IPS DF 6.9 (cell line): Measurements from ENCODE around the gene GATA2.

Experiments used
- DNase-seq: peaks from one replicate; pipeline ENCODE4 v3.0.0-alpha.2; 2013; ENCODE audit warnings: low read depth, low spot score
- H3K27ac ChIP-seq: one replicate; pipeline ENCODE4 v1.5.1; 2013; ENCODE audit warnings: low read length, control low read depth
- H3K27me3 ChIP-seq: 2 replicates; pipeline ENCODE4 v1.6.1; 2013; ENCODE audit warnings: mild to moderate bottlenecking, low read length; ENCODE audit not compliant: control insufficient read depth, insufficient read depth
- H3K36me3 ChIP-seq: 2 replicates; pipeline ENCODE4 v1.6.1; 2013; ENCODE audit warnings: low read length; ENCODE audit not compliant: control insufficient read depth, insufficient read depth
- H3K4me1 ChIP-seq: 2 replicates; pipeline ENCODE4 v1.6.1; 2013; ENCODE audit warnings: low read length; ENCODE audit not compliant: control insufficient read depth, insufficient read depth
- H3K4me3 ChIP-seq: 2 replicates; pipeline ENCODE4 v1.5.1; 2013; ENCODE audit warnings: mild to moderate bottlenecking, low read length
- H3K9me3 ChIP-seq: 2 replicates; pipeline ENCODE4 v1.6.1; 2013; ENCODE audit warnings: low read length, inconsistent platforms; ENCODE audit not compliant: control insufficient read depth, insufficient read depth
- WGBS: extraction: QIAGEN DNeasy Blood & Tissue Kit; methylation state at CpG from one replicate; pipeline ENCODE4 v1.1.7; 2013; ENCODE audit warnings: mixed read lengths, missing lambda C conversion rate; ENCODE audit not compliant: insufficient read length, insufficient coverage; 5-methylcytosine and 5-hydroxymethylcytosine counted together

GATA2 gene

DNA sequence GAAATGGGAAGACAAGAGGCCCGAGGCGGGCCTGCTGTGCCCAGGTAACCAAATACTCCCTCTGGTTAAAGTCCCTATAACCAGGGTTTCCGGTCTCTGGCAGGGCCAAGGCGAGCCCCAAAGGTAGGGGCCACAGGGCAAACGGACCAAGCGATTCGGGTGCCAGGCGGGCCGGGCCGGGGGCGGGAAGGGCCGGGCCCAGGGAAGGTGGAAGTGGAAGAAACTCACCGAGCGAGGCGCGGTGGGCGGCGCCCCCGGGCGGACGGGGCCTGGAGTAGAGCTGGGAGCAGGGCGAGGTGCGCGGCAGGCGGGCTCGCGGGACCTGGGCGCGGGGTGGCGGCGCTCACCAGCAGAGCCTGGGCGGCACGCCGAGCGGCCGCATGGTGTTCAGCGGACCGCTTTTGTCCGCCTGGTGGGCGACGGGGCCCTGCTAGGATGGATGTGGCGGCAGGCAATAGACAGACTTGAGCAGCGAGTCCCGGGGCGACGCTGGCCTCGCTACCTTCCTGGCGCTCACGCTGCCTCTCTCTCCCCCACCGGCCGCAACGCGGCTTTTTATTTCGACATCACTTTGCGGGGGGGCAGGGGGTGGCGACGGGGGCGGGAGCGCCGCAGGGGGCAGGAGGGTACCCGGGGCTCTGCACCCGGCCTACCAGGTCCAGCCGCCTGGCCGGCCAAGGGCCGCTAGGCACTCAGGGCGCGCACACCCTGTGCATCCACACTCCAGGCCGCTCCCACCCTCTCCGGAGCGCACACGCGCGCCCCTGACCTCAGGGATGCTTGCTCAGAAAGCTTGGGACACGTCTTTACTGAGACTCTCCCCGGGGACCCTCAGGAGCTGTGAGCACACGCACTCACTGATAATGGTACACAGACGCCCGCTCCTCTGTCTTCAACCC lies at the start of gene GATA2:
Gene GATA2, minus strand, starts transcription at position 531 of the 899 bp plus-strand sequence. CDS start 6,170 bp downstream, outside the sequence.
- Histone ChIP-seq H3K4me3 (peak within 1 kb of the TSS; percentile 4; the same call in 1 of the 2 replicates), H3K27ac (no peak within 1 kb of the TSS), H3K36me3 (no peaks in the 10 kb centered on the region), H3K9me3 (no peaks in the 10 kb centered on the region), H3K27me3 (peaks cover 93% of the 10 kb centered on the region), H3K4me1 (peaks cover 13% of the 10 kb centered on the region)
- no CpG with 5 or more reads among the region's 78 CpGs for WGBS
- no peak for DNase-seq

DNA sequence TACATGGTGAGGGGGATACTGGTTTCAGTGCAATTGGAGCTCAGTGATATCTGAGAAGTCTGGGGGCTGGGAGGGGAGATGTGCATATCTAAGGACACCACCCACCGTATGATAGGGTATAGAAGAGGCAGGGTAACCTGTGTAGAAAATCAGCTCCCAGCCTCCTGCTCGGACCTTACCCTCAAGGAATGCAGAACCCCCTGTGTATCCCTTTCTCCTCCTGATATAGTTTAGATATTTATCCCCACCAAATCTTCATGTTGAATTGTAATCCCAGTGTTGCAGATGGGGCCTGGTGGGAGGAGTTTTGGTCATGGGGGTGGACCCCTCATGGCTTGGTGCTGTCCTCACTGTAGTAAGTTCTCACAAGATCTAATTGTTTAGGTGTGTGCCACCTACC lies 48.2 kb upstream of the GATA2 start:
- WGBS, result no CpG with 5 or more reads among the region's 2 CpGs
- H3K4me3 ChIP-seq, result no peak overlapping the region
- no peaks in the 10 kb centered on the region for H3K36me3 ChIP-seq
- H3K4me1 ChIP-seq, result no peaks in the 10 kb centered on the region
- no peak for DNase-seq
- H3K27ac ChIP-seq, result no peak overlapping the region
- no peaks in the 10 kb centered on the region for H3K9me3 ChIP-seq
- H3K27me3 ChIP-seq, result no peaks in the 10 kb centered on the region

DNA sequence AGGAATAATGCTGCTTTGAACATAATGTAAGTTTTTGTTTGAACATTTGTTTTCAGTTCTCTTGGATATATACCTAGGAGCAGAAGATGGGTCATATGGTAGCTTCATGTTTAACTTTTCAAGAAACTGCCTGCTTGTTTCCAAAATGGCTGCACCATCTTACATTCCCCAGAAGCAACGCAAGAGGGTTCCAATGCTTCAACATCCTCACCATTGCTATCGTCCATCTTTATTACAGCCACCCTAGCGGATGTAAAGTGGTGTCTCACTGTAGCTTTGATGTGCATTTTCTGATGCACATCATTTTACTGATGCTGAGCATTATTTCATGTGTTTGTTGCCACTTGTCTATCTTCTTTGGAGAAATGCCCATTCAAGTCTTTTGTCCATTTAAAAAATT lies 46.4 kb upstream of the GATA2 start:
- DNase-seq, result no peak
- no peaks in the 10 kb centered on the region for H3K4me1 ChIP-seq
- no peaks in the 10 kb centered on the region for H3K9me3 ChIP-seq
- H3K27me3 ChIP-seq, result no peaks in the 10 kb centered on the region
- no peak overlapping the region for H3K27ac ChIP-seq
- WGBS, result no CpG with 5 or more reads among the region's 3 CpGs
- H3K36me3 ChIP-seq, result no peaks in the 10 kb centered on the region
- H3K4me3 ChIP-seq, result no peak overlapping the region

DNA sequence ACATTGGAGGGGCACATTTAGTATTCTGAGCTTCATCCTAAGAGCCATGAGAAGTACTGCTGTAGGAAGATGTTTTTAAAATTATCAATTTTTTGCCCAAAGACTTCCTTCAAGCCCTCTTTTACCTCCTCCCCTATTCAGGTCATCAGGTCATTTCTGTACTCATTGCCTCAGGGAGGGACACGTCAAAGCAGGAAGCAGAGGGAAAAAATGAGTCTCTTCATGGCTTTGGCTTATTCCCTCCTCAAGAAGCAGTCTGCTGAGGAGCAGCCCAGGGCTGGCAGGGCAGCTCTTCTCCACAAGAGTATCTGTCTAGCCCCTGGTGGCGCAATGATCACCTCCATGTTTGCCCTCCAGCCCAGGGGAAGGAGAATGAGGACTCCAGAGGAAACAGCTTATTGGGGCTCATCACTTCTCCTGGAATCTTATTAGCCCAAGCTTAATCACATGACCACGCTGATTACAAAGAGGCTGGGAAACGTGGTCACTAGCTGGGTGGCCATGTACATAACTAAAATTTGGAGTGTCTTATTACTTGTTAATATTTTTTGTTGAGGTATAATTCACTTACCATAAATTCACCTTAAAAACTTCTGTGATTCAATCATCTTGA lies 44.2 kb upstream of the GATA2 start:
- H3K9me3 ChIP-seq, result no peaks in the 10 kb centered on the region
- H3K4me1 ChIP-seq, result no peaks in the 10 kb centered on the region
- no peak for DNase-seq
- H3K4me3 ChIP-seq, result no peak overlapping the region
- no peaks in the 10 kb centered on the region for H3K36me3 ChIP-seq
- no CpG with 5 or more reads among the region's 4 CpGs for WGBS
- no peak overlapping the region for H3K27ac ChIP-seq
- no peaks in the 10 kb centered on the region for H3K27me3 ChIP-seq

DNA sequence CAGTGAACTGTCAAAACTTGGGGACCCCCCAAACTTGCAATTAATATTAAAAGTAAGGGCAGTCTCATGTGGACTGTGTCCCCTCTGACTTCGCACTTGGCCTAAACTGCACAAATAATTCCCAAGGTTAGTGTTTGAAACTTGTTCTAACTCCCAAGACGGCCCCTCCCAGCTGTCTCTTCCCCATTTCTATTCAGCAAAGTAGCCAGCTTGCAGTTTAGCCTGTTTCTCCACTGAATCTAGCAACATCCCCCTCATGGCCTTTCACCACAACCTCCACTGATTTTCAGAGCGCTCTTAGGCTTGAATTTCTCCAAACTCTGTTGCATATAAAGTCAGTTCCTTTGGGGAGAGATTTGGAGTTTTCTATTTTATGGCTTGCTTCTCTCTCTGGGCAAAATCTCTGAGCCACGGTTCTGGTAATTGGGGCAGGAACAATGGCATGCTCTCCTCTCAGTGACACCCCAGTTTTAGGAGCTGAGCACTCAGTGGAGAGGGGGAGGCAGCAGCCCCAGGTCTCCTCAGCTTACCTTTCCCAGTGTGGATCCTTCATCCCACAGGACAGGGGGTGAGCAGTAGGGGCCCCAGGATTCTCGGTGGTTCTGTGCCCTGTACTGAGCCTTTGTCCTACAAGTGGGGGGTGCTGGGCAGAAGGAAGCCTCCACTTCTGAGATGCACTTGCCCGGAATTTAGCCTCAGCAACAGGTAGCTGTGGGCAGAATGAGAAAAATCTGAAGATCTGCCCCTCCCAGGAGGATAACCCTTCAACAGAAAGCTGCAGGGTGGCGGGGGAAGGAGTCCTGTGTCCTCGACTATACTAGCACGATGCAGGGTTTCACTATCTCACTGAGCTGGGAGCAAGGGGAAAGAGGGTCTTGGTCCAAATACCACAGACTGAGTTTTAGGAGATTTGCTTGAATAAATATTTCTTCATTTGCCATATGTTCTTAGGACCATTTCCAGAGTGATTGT lies 39.3 kb upstream of the GATA2 start:
- H3K27ac ChIP-seq, result no peak overlapping the region
- no peak for DNase-seq

DNA sequence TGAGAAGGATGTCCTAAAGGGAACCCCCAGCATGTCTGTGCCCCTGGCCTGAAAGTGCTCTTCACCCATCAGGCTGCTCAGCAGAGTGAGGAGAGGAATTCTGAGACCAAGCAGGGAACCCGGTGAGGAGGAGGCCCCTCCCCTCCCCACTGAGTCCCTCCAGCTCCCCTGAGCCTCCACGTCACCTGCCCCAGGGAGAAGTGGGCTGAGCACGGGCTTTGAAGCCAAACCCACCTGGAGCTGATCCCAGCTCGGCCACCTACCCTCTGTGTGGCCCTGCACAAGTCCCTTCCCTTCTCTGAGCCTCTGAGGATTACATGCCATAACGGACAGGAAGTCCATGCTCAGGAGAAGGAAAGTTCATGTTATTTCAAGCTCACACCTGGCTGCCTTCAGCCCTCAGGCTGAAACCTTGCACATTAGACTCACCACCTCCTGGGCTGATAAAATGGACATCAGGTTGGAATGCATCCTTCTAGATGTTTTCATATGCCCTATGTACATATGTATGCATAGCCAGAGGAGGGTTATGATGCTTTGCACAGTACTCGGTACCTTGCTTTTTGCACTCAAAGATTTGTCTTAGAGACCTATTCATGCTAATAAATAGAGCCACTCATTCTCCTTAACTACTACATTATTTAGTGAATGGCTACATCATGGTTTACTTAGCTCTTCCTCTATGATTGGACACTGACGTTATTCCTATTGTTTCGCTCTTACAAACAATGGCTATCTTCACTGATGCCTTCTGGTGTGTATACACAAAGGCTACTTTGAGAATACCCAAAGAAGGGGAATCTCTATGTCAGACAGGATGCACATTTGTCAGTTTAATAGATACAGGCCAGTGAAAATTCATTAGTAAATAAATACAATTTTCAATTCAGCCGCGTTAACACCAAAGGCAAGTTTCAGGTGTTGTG lies 31.6 kb upstream of the GATA2 start:
- H3K27ac ChIP-seq, result no peak overlapping the region

More for the DNA sequence above, 39.3 kb upstream of the GATA2 start:
- Histone ChIP-seq H3K4me1 (no peaks in the 10 kb centered on the region), H3K4me3 (no peak overlapping the region), H3K36me3 (no peaks in the 10 kb centered on the region), H3K27me3 (no peaks in the 10 kb centered on the region), H3K9me3 (no peaks in the 10 kb centered on the region)
- no CpG with 5 or more reads among the region's 9 CpGs for WGBS

DNA sequence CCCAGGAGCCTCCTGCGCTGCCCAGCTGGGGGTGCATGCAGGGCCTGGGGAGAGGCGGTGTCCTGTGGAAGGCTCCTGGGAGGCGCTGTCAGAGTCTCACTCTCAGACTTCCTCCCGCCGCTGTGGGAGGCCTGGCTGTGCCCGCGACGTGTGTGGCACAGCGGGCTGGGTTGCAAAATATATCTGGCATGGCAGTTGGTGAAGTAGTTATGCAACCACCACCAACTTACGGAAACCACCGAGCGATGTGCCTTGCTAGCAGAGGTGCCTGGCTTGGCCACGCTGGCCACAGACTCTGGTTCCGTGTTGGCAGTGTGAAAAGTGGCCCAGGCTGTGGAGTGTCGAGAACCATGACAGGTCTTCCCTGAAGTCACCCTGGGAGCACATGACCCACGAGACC lies 30.6 kb upstream of the GATA2 start:
- no CpG with 5 or more reads among the region's 16 CpGs for WGBS

More for the DNA sequence above, 31.6 kb upstream of the GATA2 start:
- Histone ChIP-seq H3K9me3 (no peaks in the 10 kb centered on the region), H3K27me3 (no peaks in the 10 kb centered on the region), H3K4me1 (no peaks in the 10 kb centered on the region), H3K4me3 (no peak overlapping the region), H3K36me3 (no peaks in the 10 kb centered on the region)
- no CpG with 5 or more reads among the region's 10 CpGs for WGBS
- DNase-seq, result no peak

DNA sequence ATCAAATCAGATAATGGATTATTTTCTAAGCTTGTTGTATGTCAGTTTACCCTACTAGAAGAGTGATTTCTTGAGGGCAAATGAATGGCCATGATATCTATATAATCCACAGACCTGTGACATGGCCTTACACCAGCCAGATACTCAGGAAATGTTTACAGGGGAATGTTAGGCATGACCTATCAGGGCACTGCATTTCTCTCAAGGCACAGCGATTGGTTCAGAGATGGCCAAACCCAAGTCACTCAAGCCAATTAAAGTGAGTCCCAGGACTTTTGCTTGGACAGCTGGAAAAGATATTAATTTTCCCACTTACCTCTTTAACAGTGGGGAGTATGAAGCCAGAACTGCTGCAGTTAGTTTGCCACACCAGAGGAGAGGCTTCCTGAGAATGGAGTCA lies 28.7 kb upstream of the GATA2 start:
- no peak overlapping the region for H3K4me3 ChIP-seq
- no peak overlapping the region for H3K27ac ChIP-seq
- no peaks in the 10 kb centered on the region for H3K36me3 ChIP-seq
- H3K4me1 ChIP-seq, result no peaks in the 10 kb centered on the region
- no peaks in the 10 kb centered on the region for H3K9me3 ChIP-seq
- WGBS, result no CpG with 5 or more reads among the region's 1 CpG
- no peak for DNase-seq
- no peaks in the 10 kb centered on the region for H3K27me3 ChIP-seq

More for the DNA sequence above, 30.6 kb upstream of the GATA2 start:
- DNase-seq, result no peak
- no peaks in the 10 kb centered on the region for H3K9me3 ChIP-seq
- H3K4me1 ChIP-seq, result no peaks in the 10 kb centered on the region
- no peaks in the 10 kb centered on the region for H3K36me3 ChIP-seq
- H3K27ac ChIP-seq, result no peak overlapping the region
- no peaks in the 10 kb centered on the region for H3K27me3 ChIP-seq
- H3K4me3 ChIP-seq, result no peak overlapping the region

DNA sequence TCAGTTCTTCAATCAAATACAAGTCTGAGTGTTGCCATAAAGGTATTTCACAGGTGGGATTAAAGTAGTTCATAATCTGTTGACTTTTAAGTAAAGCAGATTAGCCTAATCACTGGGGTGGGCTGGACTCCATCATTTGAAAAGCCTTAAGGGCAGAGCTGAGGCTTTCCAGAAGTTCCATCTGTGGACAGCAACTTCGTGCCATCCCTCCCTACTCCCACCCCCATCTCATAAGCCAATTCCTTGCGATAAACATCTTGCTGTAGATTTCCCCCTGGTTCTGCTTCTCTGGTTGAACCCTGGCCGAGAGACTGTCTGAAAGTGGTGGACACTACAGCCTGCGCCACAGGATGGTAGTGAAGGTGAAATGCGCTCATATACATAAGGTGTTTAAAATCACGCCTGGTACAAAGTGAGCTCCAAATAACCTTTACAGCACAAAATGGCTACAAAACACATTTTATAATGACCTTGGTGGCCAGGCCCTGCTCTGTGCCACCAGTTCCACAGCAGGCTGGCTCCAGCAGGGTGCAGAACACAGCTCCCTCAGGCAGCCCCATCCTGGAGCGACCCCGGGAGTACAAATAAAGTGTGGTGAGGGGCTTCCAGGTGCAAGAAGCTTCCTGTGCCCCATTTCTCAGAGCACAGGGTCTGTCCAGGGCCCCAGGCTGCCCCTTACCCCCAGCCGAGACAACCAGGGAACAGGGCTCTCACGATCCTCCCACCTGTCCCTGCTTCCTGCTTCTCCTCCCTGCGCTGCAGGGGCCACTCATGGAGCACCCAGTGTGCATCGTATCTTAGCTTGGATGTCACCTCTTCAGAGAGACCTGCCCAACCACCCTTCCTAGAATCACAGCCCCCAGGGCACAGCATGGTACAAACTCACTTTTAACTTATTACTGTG lies 25.8 kb upstream of the GATA2 start:
- Histone ChIP-seq H3K9me3 (no peaks in the 10 kb centered on the region), H3K4me1 (no peaks in the 10 kb centered on the region), H3K4me3 (no peak overlapping the region), H3K27me3 (no peaks in the 10 kb centered on the region), H3K36me3 (no peaks in the 10 kb centered on the region), H3K27ac (no peak overlapping the region)
- DNase-seq, result no peak
- no CpG with 5 or more reads among the region's 12 CpGs for WGBS
